Mesothelial cell of epicardium (in vitro differentiated cells): Measurements from ENCODE around the gene RAX. TPM values are rescaled to one million over a fixed set of nuclear protein-coding genes. Genes with fewer than 3 reads are reported as not detected.

Experiments
- DNase-seq, 2 experiments: peaks; one replicate each; pipeline ENCODE4 v3.0.0; 2021; ENCODE audit warnings: low spot score in 2 of 2; ENCODE audit not compliant: unreplicated experiment in 2 of 2
- H3K27ac Mint-ChIP-seq: 2 replicates; pipeline ENCODE4 v1.8.0; 2021; ENCODE audit warnings: mixed read lengths
- H3K27me3 Mint-ChIP-seq: 2 replicates; pipeline ENCODE4 v1.8.0; 2021; ENCODE audit warnings: low read depth, mixed read lengths
- H3K36me3 Mint-ChIP-seq: 2 replicates; pipeline ENCODE4 v1.8.0; 2021; ENCODE audit warnings: mixed read lengths
- H3K4me1 Mint-ChIP-seq: 2 replicates; pipeline ENCODE4 v1.8.0; 2021; ENCODE audit warnings: mixed read lengths
- H3K4me3 Mint-ChIP-seq: 2 replicates; pipeline ENCODE4 v1.8.0; 2021; ENCODE audit warnings: mild to moderate bottlenecking, moderate library complexity, mixed read lengths
- H3K9me3 Mint-ChIP-seq: 2 replicates; pipeline ENCODE4 v1.8.0; 2021; ENCODE audit warnings: mixed read lengths
- CTCF ChIP-seq: fragments of 200-600 bp; sonication (generic); IDR thresholded peaks from one replicate; pipeline ENCODE4 v1.5.0; 2021; ENCODE audit warnings: antibody characterized with exemption; ENCODE audit not compliant: unreplicated experiment
- total RNA-seq: library from RNA; stranded (reverse); gene quantifications from 3 replicates; pipeline ENCODE4 v1.2.1, GENCODE V29; 2021

The RAX gene
- total RNA-seq, 1 donor from 2014 or later = not detected

DNA sequence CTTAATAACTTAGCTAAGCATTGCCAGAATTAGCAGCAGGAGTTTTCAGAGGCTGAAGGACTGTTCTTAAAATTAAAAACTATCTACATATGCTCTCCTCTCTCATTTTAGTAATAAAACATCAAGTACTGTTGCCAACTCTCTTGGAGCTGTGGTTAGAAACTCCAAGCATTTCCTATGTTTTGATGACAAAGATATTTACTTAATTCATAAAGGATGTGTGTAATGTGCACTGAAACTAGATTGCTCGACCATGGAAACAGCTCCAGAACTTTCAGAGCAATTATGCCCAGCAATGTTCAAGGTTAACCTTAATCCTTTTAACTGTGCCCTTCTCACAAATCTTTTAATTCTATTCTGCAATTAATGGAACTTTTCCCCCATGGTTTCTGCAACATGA lies 44.9 kb downstream of the RAX start:
- Mint-ChIP-seq H3K4me1 (no peaks in the 10 kb centered on the region), H3K36me3 (no peaks in the 10 kb centered on the region), H3K27ac (no peak overlapping the region), H3K27me3 (peaks cover 91% of the 10 kb centered on the region), H3K4me3 (no peak overlapping the region), H3K9me3 (no peaks in the 10 kb centered on the region)
- TF ChIP-seq CTCF = no peak
- DNase-seq = no peak

DNA sequence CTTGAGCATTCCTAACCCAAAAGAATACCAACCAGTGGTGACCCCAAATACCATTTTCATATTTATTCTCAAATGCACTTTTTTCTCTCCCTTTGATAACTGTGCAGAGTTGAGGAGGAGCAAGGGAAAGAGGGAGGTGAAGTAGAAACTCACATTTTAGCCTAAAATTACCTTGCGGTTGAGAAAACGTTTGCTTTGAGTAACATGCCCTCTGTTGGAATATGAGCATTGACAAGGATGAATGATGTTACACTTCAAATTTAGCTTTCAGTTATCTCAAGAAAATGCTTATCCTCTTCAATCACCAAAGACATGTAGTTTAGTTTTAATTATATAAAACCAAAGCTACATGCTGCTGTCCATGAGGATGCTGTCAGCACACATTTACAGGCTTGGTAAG lies 50.9 kb downstream of the RAX start:
- no peak for TF ChIP-seq CTCF
- no peaks in the 10 kb centered on the region for H3K9me3 Mint-ChIP-seq
- no peaks in the 10 kb centered on the region for H3K36me3 Mint-ChIP-seq
- no peak for DNase-seq
- H3K4me1 Mint-ChIP-seq = peaks cover 14% of the 10 kb centered on the region
- no peak overlapping the region for H3K27ac Mint-ChIP-seq
- no peak overlapping the region for H3K4me3 Mint-ChIP-seq
- H3K27me3 Mint-ChIP-seq = peaks cover 98% of the 10 kb centered on the region

DNA sequence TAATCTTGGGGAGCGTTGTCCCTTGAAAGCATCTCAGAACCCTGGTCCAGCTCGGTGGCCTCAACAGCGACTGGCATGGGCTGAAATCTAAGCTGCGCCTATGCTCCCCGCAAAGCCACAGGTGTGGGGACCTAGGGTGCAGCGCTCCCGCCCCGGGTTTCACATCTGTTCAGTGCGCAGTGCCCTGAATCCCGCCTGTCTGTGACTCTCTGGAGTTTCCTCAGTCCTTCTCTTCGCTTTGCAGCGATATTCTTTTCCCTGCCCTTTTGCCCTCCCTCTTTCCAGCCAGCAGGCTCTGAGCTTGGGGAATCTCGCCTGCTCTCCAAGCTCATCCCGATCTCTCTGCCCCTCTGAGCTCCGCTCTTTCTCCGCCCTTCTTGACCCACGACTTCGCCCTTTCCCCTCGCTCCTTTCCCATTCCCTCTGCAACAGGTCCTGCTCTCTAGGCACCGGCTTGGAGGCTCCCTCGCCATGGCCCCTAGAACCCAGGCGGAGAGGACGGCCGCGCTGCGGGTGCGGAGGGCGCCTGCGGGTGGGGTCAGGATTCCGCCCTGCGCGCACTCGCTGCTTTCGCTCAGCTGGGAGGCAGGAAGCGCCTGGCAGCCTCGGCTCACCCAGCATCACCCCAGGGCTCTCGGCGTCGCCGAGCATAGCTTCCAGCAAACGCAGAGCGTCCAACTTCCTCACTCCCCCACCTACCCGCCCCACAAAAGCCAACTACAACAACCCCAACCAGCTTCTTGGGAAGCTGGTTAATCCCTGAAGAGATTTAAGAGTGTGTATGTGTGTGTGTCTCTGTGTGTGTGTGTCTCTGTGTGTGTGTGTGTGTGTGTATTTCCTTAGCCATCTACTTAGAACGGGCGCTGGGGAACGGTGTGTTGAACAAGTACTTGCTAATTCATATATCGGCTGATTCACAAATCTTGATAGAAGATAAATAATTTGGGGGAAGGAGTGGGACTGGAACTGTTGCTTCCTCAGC lies 52.2 kb downstream of the RAX start:
- no peaks in the 10 kb centered on the region for H3K9me3 Mint-ChIP-seq
- H3K4me3 Mint-ChIP-seq = peak overlapping the region; percentile 40
- H3K4me1 Mint-ChIP-seq = peaks cover 14% of the 10 kb centered on the region
- no peak for TF ChIP-seq CTCF
- no peak for DNase-seq
- peaks cover 99% of the 10 kb centered on the region for H3K27me3 Mint-ChIP-seq
- H3K36me3 Mint-ChIP-seq = no peaks in the 10 kb centered on the region
- H3K27ac Mint-ChIP-seq = no peak overlapping the region

DNA sequence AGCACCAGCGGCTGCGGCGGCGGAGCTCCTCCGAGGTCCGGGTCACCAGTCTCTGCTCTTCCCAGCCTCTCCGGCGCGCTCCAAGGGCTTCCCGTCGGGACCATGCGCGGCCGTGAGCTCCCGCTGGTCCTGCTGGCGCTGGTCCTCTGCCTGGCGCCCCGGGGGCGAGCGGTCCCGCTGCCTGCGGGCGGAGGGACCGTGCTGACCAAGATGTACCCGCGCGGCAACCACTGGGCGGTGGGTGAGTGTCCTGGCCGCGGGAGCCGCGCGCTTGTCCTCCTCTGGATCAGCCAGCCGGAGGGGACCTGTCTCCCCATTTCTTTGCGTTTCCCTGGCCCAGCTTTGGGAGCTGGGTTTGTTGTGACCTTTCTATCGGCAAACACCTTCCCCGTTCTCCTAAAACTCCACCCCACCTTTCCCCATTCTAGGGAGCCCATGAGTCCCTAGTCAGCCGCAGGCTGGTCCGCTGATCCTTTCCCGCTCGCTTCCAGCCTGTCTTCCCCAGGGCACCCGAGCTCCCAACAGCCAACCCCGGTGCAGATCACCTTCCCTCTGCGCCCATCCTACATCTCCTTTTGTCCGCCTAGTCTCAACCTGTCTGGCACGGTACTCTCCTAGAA lies 53.0 kb downstream of the RAX start:
- peaks cover 14% of the 10 kb centered on the region for H3K4me1 Mint-ChIP-seq
- H3K27ac Mint-ChIP-seq = no peak overlapping the region
- no peak for DNase-seq
- no peaks in the 10 kb centered on the region for H3K36me3 Mint-ChIP-seq
- H3K27me3 Mint-ChIP-seq = peaks cover 99% of the 10 kb centered on the region
- TF ChIP-seq CTCF = no peak
- peak overlapping the region; percentile 40 for H3K4me3 Mint-ChIP-seq
- H3K9me3 Mint-ChIP-seq = no peaks in the 10 kb centered on the region

DNA sequence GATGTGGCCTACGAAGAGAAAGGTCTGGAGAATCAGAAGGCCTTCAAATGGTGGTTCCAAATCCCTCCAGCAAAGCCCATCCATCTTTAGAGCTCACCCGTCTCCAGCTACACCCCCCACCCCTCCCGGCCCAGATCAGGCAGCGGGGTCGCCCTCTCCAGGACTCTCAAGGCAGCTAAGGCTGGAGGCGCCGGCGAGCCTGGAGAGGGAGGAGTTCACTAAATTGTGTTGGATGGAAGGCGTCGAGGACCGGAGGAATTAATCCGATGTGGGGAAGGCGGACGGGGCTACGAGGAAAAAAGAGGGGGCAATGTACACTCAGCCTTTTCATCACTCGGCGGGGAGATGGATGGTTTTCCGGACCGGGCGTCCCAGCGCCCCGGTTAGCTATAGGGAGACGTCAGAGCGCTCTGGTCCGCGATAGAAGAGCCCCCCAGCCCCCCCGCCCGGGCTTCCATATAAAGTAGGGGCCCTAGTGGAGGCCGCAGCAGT lies 53.5 kb downstream of the RAX start, which contains the start of gene GRP:
TSS of gene GRP (plus strand) at position 487 of the 492 bp plus-strand sequence. CDS start 108 bp downstream, outside the sequence.
- Mint-ChIP-seq H3K9me3 (no peaks in the 10 kb centered on the region), H3K4me1 (peaks cover 14% of the 10 kb centered on the region), H3K27me3 (peaks cover 99% of the 10 kb centered on the region), H3K4me3 (peak within 1 kb of the TSS; percentile 40), H3K36me3 (no peaks in the 10 kb centered on the region), H3K27ac (no peak within 1 kb of the TSS)
- TF ChIP-seq CTCF = no peak
- no peak for DNase-seq
